Retina (tissue), 1 donor: ENCODE data around the gene CHEK1.
"Not testable (repeated sequence)": the region's sequence is repeated elsewhere in the genome, so short reads cannot be mapped to it uniquely, and the experiment has no call there.

Experiments used
- DNase-seq: peaks from one replicate; pipeline ENCODE4 v3.0.0-alpha.2; 2016

CHEK1 gene

DNA sequence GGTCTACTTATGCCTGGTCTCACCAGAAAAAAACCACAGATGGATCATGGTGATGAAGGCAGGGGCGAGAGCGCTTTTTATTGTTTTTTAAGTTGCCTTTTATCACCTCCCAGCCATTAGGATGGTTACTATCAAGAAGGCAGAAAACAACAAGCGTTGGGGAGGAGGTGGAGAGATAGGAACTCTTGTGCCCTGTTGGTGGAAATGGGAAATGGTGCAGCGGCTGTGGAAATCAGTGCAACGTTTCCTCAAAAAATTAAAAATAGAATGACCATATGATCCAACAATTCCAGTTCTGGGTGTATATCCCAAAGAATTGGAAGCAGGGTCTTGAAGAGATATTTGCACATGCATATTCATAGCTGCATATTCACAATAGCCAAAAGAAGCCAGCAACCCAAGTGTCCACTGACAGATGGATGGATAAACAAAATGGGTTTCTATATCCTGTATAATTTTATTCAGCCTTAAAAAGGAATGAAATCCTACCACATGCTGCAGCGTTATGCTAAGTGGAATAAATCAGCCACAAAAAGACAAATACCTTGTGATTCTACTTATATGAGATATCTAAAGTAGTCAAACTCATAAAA, 76.2 kb downstream of the CHEK1 start:
- no peak for DNase-seq

DNA sequence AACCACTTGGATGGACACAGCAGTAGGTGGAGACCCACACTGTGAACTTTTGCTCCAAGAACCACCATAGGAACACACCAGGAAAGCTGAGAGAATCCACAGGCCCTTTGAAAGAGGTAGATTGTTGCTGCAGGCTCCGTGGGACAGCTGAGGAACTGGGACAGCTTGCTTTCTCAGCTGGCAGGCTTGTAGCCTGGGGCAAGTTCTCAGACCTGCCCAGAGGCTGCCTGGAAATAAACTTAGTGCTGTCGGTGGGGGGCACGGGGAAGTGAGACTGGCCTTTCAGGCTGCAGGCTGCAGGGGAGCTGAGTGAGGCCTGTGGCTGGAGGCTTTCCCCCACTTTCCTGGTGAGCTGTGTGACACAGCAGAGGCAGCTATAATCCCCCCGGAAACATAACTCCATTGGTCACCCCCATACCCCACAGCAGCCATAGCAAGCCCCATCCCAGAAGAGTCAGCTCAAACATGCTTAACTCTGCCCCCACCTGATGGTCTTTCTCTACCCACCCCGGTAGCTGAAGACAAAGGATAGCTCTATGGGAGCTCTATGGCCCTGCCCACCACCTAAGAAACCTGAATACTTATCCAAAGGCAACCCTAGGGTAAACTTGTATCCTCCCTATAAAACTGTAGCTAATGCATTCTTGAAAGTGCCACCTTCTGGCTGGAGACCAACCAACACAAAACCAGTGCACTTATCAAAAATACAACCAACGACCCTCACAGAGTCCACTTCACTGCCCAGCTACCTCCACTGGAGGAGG, 77.1 kb downstream of the CHEK1 start:
- no peak for DNase-seq

DNA sequence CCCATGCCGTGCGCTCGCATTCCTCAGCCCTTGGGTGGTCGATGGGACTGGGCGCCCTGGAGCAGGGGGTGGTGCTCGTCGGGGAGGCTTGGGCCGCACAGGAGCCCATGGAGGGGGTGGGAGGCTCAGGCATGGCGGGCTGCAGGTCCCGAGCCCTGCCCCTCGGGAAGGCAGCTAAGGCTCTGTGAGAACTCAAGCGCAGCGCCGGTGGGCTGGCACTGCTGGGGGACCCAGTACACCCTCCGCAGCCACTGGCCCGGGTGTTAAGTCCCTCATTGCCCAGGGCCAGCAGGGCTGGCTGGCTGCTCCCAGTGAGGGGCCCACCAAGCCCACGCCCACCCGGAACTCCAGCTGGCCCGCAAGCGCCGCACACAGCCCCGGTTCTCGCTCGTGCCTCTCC, 79.7 kb downstream of the CHEK1 start:
- not testable (repeated sequence) for DNase-seq

DNA sequence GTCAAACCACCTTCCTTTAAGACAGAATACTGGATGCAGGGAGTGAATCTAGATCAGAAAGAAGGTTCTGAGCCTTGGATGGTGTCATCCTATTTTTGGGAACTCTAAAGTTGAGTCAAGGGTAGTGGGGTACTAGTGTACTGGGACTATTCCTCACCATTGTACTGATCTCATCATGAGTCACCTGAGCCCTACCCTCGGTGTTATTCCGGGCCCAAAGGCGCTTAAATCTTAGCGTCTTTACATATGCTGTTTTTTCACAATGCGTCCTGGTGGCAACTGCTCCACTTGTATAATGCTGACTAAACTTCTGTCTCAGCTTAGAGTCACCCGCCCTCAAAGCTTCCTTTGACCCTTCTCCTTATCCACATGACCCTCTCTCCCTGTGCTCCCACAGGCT, 95.8 kb downstream of the CHEK1 start:
- no peak for DNase-seq

DNA sequence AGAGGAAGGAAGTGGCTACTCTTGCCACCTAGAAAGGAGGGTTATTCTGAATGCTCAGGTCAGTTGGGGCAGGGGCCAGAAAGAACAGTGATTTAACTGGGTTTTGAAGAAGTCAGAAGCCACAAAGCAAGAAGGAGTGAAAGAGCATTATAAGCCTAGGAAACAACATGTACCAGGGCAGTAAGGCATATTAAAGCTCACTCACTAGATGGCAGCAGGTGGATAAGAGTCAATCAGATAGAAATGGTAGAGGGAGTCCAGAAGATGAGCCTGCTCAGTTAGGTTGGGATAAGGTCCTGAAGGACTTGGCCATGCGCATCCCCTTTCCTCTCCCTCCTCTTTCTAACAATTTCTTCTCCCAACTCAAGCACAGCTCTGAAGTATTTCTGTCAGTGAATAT, 99.2 kb downstream of the CHEK1 start:
- no peak for DNase-seq
